GM06990 (cell line): ENCODE data around the gene C5orf24.

Experiments
- DNase-seq: peaks from one replicate; pipeline ENCODE4 v3.0.0-alpha.2; 2011; ENCODE audit not compliant: insufficient read length; ENCODE audit errors: extremely low read depth
- H3K27me3 ChIP-seq: replicated peaks from 2 replicates; pipeline ENCODE4 v1.6.0; 2011; ENCODE audit warnings: low read length; ENCODE audit not compliant: control insufficient read depth, insufficient read depth
- H3K36me3 ChIP-seq: 2 replicates; pipeline ENCODE4 v1.5.1; 2011; ENCODE audit warnings: low read length; ENCODE audit not compliant: control insufficient read depth, insufficient read depth
- H3K4me3 ChIP-seq: replicated peaks from 2 replicates; pipeline ENCODE4 v1.5.1; 2011; ENCODE audit warnings: low read depth, mild to moderate bottlenecking, control low read depth, low read length
- TF ChIP-seq, protein P1 (sequence below): IDR thresholded peaks from 2 replicates; pipeline ENCODE4 v1.5.1; 2011; ENCODE audit warnings: low read length, control low read depth, mild to moderate bottlenecking, inconsistent platforms; ENCODE audit not compliant: insufficient read depth, poor library complexity, severe bottlenecking

C5orf24 gene

DNA sequence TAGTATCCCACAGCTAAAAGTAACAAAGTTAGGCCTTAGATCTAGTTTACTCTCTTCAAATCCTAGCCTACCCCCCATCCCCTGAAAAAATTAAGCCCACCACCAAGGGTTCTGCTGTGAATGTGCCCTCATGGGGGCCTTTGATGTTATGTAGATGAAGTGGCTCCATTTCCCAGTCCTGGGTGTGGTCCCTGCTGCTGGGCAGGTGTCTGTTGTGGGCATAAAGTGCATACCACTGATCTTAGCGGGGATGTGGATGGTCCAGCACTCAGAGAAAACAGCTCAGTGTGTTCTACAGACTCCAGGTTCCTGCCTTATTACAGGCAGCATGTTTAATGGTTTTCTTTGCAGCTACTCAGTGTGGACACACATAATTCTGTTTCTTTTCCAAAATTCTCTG lies 61.0 kb downstream of the C5orf24 start:
- no peak overlapping the region for H3K4me3 ChIP-seq

More for the DNA sequence above, 61.0 kb downstream of the C5orf24 start:
- TF ChIP-seq, protein P1, sequence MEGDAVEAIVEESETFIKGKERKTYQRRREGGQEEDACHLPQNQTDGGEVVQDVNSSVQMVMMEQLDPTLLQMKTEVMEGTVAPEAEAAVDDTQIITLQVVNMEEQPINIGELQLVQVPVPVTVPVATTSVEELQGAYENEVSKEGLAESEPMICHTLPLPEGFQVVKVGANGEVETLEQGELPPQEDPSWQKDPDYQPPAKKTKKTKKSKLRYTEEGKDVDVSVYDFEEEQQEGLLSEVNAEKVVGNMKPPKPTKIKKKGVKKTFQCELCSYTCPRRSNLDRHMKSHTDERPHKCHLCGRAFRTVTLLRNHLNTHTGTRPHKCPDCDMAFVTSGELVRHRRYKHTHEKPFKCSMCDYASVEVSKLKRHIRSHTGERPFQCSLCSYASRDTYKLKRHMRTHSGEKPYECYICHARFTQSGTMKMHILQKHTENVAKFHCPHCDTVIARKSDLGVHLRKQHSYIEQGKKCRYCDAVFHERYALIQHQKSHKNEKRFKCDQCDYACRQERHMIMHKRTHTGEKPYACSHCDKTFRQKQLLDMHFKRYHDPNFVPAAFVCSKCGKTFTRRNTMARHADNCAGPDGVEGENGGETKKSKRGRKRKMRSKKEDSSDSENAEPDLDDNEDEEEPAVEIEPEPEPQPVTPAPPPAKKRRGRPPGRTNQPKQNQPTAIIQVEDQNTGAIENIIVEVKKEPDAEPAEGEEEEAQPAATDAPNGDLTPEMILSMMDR = no peak
- Histone ChIP-seq H3K36me3 (peaks cover 4% of the 10 kb centered on the region; the same call in 1 of the 2 replicates), H3K27me3 (no peaks in the 10 kb centered on the region)
- no peak for DNase-seq
